Ovary (tissue), 9 donors: ENCODE data around the gene ABCG8. TPM values are rescaled to one million over a fixed set of nuclear protein-coding genes. Genes with fewer than 3 reads are reported as not detected.

Source experiments
- DNase-seq, 5 donors: peaks; one replicate each; pipeline ENCODE4 v3.0.0-alpha.2; 2019 to 2020
- H3K27ac ChIP-seq, 2 donors: fragments of 200-600 bp; one replicate each; pipeline versions ENCODE4 v1.5.1 to v1.8.0; 2019 to 2022
- H3K27me3 ChIP-seq: fragments of 200-600 bp; one replicate; pipeline ENCODE4 v1.8.0; 2022
- H3K36me3 ChIP-seq: fragments of 200-600 bp; sonication (generic); one replicate; pipeline ENCODE4 v1.5.1; 2019
- H3K4me1 ChIP-seq: one replicate; pipeline ENCODE4 v1.8.1; 2013; ENCODE audit warnings: mild to moderate bottlenecking, moderate library complexity; ENCODE audit not compliant: insufficient read depth
- H3K4me3 ChIP-seq: fragments of 200-600 bp; sonication (generic); one replicate; pipeline ENCODE4 v1.5.1; 2017
- H3K9me3 ChIP-seq, 2 donors: fragments of 200-600 bp in 1 of 2; sonication (generic) in 1 of 2; one replicate each; pipeline versions ENCODE4 v1.5.1 to v1.8.1; 2013 to 2019; ENCODE audit warnings: mild to moderate bottlenecking in 1 of 2, moderate library complexity in 1 of 2
- EP300 ChIP-seq: sonication (generic); formaldehyde crosslinking; IDR thresholded peaks from one replicate; pipeline ENCODE4 v1.6.1; 2017; ENCODE audit warnings: antibody characterized with exemption
- POLR2A ChIP-seq: fragments of 450-650 bp; IDR thresholded peaks from one replicate; pipeline ENCODE4 v1.6.1; 2017; ENCODE audit warnings: antibody characterized with exemption, mild to moderate bottlenecking, moderate library complexity
- WGBS, 3 donors: extraction: QIAGEN DNeasy Blood & Tissue Kit in 1 of 3; methylation state at CpG; one replicate each; pipeline versions ENCODE4 v1.1.5 to v1.1.7; 2013 to 2017; 5-methylcytosine and 5-hydroxymethylcytosine counted together
- intact Hi-C, 4 donors: fragments of 100-400 bp; cut with DNase I; formaldehyde crosslinking; loops; one replicate each; pipeline versions ENCODE4 v1.11.0 to v1.15.1; 2022 to 2023
- polyA plus RNA-seq, 2 donors: library from polyadenylated mRNA; stranded (reverse); fragments of 200-250 nt in 1 of 2; fragments of 350-450 nt in 1 of 2; fragmentation: Illumina TruSeq in 1 of 2; extraction: RNeasy Lipid Tissue Mini Kit (QIAGEN cat#74804) in 1 of 2; gene quantifications; one replicate each; pipeline ENCODE4 v1.2.3, GENCODE V29; 2013 to 2014
- total RNA-seq, 7 donors: library from RNA; depleted of rRNA in 2 of 7; stranded (reverse); fragments of >200 nt in 2 of 7; fragmentation: NEBNext Ultra II Directional in 3 of 7; extraction: Animal tissue kit (Norgen Biotek cat#: 25700) in 3 of 7; gene quantifications; one replicate each; pipeline versions ENCODE4 v1.1.0 to v1.2.4, GENCODE V29; 2016 to 2023
- TF ChIP-seq, protein P1 (sequence below), 3 donors: fragments of 450-650 bp in 2 of 3; fragments of 200-600 bp in 1 of 3; IDR thresholded peaks; one replicate each; pipeline versions ENCODE4 v1.5.1 to v1.8.0; 2016 to 2022; ENCODE audit warnings: antibody characterized with exemption in 3 of 3, mild to moderate bottlenecking in 1 of 3
- donor health status: DM: no; HTN: no; CAD: no; lungs with moderate emphysema.
- donor health status: DM: no; HTN: no; CAD: no.
- donor health status: Bipolar disorder and iron deficiency.
- donor health status: DM: yes; HTN: yes; CAD: no.
- donor health status: DM: no; HTN: no; CAD: no.
- donor health status: DM: yes; HTN: yes; CAD: no.

Gene ABCG8
- total and polyA plus RNA-seq, 9 donors: 0.02 to 0.08 (median 0.05) TPM; not detected in 6

DNA sequence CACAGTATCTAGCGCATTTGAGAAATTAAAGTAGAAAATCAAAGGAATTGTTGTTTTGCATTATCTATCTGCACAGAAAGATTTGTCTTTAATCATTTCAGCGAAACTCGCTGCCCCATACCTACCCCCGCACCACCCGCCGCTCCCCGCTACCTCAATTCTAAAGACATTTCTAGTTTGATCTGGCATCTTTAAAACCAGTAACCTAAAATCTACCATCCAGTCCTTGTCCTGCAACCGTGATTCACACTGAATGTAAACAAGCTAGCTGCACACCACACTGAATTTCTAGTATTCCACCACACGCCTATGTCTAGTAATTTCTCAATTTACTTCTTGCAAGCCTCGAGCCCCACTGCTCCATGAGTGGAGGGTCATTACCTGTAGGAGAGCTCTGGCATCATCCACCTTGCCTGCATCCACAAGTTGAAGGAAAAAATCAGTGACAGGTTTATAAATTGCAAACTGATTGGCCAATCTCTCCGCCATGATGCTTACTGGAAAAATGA, 60.1 kb downstream of the ABCG8 start:
- 93 to 94% (median 93%) methylated on average over 11 of the region's 11 CpGs for WGBS, 3 donors
- DNase-seq: no peak
- H3K9me3 ChIP-seq: no peaks in the 10 kb centered on the region
- H3K36me3 ChIP-seq: no peaks in the 10 kb centered on the region
- intact Hi-C loops: no loop called here
- H3K4me1 ChIP-seq: no peaks in the 10 kb centered on the region
- H3K4me3 ChIP-seq: no peak overlapping the region
- H3K27me3 ChIP-seq: no peaks in the 10 kb centered on the region
- no peak overlapping the region for H3K27ac ChIP-seq
- TF ChIP-seq, protein P1, sequence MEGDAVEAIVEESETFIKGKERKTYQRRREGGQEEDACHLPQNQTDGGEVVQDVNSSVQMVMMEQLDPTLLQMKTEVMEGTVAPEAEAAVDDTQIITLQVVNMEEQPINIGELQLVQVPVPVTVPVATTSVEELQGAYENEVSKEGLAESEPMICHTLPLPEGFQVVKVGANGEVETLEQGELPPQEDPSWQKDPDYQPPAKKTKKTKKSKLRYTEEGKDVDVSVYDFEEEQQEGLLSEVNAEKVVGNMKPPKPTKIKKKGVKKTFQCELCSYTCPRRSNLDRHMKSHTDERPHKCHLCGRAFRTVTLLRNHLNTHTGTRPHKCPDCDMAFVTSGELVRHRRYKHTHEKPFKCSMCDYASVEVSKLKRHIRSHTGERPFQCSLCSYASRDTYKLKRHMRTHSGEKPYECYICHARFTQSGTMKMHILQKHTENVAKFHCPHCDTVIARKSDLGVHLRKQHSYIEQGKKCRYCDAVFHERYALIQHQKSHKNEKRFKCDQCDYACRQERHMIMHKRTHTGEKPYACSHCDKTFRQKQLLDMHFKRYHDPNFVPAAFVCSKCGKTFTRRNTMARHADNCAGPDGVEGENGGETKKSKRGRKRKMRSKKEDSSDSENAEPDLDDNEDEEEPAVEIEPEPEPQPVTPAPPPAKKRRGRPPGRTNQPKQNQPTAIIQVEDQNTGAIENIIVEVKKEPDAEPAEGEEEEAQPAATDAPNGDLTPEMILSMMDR (IDR thresholded peaks at IDR 0.05): no peak
- no peak for TF ChIP-seq EP300
- no peak for TF ChIP-seq POLR2A

DNA sequence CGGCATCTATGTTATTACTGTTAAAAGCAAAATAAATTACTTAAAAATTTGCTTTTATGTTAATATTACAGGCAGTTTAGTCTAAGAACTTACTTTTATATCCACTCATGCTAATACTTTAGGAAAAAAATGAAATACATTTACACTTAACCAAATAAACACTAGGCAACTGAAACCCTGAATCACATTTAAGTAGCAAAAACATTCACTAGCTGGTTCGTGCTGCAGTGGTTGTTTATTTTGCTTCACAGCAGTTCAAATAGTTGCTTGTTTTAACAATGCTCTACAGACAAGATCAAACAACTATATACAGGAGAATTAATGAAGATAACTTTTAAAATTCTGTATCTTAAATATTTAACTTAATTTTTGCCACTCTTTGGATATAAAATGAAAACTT, 60.8 kb downstream of the ABCG8 start:
- intact Hi-C loops: no loop called here
- Histone ChIP-seq H3K27ac (no peak overlapping the region), H3K4me3 (no peak overlapping the region), H3K9me3 (no peaks in the 10 kb centered on the region), H3K27me3 (no peaks in the 10 kb centered on the region), H3K4me1 (no peaks in the 10 kb centered on the region), H3K36me3 (no peaks in the 10 kb centered on the region)
- 40 to 71% (median 57%) methylated on average over 2 of the region's 2 CpGs for WGBS, 3 donors
- no peak for DNase-seq
- TF ChIP-seq EP300: no peak
- TF ChIP-seq, protein P1 (IDR thresholded peaks at IDR 0.05): no peak
- no peak for TF ChIP-seq POLR2A

DNA sequence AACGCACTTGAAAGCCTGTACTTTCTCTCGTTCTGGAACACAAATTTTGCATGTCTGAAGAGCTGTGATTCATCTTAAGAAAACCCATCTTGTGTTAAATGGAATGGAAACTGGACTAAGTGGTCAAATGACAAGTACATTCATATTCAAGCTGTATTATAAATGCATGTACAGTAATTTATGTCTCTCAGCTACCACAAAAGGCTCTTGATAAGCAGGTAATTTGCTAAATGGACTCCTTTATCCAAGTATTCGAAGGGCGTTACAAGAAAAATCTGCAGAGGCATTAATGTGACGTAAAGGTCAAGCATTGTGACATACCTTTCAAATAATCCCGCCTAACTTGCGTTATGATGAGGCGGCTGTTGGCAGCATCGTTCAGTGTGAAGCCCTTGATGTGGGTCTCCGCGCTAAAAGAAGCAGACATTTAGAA, 66.6 kb downstream of the ABCG8 start:
- intact Hi-C loops: no loop called here
- Histone ChIP-seq H3K27me3 (no peaks in the 10 kb centered on the region), H3K4me1 (no peaks in the 10 kb centered on the region), H3K36me3 (no peaks in the 10 kb centered on the region), H3K4me3 (no peak overlapping the region), H3K9me3 (no peaks in the 10 kb centered on the region), H3K27ac (no peak overlapping the region)
- TF ChIP-seq, protein P1 (IDR thresholded peaks at IDR 0.05): no peak
- TF ChIP-seq EP300 (no peak), POLR2A (no peak)
- DNase-seq: no peak
- whole genome bisulfite sequencing, 3 donors: 91 to 96% (median 93%) methylated on average over 11 of the region's 11 CpGs

DNA sequence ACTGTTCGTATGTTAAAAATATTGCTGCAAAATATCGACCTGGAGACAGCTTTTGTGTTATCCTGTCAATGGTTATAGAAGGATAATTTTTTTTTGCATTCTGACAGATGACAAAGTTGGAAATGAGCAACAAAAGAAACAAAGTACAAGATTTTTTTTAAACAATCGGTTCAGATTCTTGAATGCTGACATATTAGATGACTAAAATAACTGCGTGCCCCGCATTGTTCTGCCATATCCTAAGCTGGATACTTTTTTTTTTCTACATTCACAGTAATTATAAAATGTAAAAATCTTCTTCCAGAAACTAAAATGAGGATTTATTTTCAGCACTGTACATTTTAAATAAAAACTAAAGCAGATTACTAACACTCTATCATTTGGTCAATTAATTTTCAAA, 67.1 kb downstream of the ABCG8 start:
- Histone ChIP-seq H3K4me1 (no peaks in the 10 kb centered on the region), H3K4me3 (no peak overlapping the region), H3K27ac (no peak overlapping the region), H3K27me3 (no peaks in the 10 kb centered on the region), H3K36me3 (no peaks in the 10 kb centered on the region), H3K9me3 (no peaks in the 10 kb centered on the region)
- 91 to 96% (median 93%) methylated on average over 5 of the region's 5 CpGs for WGBS, 3 donors
- intact Hi-C loops: no loop called here
- no peak for DNase-seq
- no peak for TF ChIP-seq POLR2A
- no peak for TF ChIP-seq EP300
- TF ChIP-seq, protein P1 (IDR thresholded peaks at IDR 0.05): no peak
